ENCODE data around the gene TMC5.

Gene TMC5

DNA sequence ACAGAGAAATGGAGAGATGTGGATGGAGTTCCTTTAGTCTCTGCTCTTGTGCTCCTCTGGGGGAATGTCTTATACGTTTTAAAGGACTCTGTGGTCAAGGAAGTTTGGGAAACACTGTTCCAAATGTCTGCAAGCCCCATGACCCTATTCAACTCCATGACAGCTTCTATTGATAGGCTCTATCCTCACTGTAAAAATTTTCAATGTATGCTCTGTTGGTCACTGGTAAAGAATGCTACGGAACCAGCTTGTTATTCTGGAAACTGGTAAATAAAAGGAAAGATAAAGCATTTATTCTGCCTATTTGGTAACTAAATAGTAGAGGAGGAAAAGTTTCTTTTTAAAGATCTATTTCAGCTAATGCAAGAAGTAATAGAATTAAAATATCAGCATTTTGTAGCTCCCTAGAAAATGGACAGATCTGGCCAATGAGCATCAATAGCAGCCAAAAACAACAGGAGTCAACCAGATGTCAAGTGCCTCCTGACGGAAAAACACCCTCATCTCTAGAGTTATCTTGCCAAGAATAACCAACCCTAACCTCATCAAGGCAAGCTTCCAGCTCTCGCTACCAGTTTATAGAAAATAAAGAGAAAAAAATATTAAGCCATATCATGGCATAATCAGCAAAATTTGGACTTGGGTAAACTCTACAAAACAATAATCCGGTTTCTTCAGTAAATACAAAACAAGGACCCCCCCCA is 88.1 kb downstream of the TMC5 start:
- no peak overlapping the region for H3K27ac ChIP-seq
- TF ChIP-seq, protein P1, sequence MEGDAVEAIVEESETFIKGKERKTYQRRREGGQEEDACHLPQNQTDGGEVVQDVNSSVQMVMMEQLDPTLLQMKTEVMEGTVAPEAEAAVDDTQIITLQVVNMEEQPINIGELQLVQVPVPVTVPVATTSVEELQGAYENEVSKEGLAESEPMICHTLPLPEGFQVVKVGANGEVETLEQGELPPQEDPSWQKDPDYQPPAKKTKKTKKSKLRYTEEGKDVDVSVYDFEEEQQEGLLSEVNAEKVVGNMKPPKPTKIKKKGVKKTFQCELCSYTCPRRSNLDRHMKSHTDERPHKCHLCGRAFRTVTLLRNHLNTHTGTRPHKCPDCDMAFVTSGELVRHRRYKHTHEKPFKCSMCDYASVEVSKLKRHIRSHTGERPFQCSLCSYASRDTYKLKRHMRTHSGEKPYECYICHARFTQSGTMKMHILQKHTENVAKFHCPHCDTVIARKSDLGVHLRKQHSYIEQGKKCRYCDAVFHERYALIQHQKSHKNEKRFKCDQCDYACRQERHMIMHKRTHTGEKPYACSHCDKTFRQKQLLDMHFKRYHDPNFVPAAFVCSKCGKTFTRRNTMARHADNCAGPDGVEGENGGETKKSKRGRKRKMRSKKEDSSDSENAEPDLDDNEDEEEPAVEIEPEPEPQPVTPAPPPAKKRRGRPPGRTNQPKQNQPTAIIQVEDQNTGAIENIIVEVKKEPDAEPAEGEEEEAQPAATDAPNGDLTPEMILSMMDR (IDR thresholded peaks at IDR 0.05) = no peak
- no peak for DNase-seq (ENCODE audit: low spot score)
- H3K4me3 ChIP-seq = no peak overlapping the region

DNA sequence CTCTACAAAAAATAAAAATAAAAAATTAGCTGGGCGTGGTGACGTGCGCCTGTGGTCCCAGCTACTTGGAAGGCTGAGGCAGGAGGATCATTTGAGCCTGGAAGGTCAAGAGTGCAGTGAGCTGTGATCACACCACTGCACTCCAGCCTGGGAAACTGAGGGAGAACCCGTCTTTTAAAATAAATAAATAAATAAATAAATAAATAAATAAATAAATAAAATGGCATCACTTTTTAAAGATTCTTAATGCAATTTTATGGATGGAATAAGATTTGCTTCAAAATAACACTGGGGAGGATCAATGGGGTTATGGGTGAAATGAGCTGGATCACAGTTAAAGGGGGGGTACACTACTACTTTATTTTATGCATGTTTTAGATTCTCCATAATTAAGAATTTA is 89.3 kb downstream of the TMC5 start:
- H3K27ac ChIP-seq = no peak overlapping the region
- TF ChIP-seq, protein P1 (IDR thresholded peaks at IDR 0.05) = no peak
- no peak overlapping the region for H3K4me3 ChIP-seq
- no peak for DNase-seq (ENCODE audit: low spot score)

DNA sequence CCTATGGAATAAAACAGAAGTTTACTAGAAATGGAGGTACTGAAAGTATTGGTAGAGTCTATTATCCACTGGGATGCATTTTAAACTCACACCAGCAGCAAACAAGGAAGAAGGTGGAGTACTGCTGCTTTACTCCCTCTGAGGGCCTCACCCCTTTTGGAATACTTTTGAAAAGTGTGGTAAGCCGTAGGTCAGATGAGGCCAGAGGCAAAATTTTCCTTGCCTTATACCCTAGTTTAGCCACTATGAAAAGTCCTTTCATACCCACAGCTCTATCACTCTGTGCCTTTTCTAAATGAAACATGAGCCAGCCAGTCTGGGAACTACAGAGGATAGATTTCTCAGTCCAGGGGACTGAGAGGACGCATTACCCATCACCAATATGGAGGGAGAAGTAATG is 90.2 kb downstream of the TMC5 start:
- H3K27ac ChIP-seq = no peak overlapping the region
- H3K4me3 ChIP-seq = no peak overlapping the region
- no peak for DNase-seq (ENCODE audit: low spot score)
- TF ChIP-seq, protein P1 (IDR thresholded peaks at IDR 0.05) = no peak

DNA sequence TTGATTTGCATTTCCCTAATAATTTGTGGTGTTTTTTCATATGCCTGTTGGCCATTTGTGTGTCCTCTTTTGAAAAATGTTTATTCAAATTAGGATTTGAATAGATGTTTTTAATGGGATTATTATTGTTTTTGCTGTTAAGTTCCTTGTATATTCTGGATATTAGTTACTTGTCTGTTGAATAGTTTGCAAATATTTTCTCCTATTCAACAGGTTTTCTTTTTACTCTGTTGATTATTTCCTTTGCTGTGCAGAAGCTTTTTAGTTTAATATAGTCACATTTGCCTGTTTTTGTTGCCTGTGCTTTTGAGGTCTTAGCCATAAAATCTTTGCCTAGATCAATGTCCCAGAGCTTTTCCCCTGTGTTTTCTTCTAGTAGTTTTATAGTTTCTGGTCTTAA is 94.6 kb downstream of the TMC5 start:
- Histone ChIP-seq H3K4me3 (no peak overlapping the region), H3K27ac (no peak overlapping the region)
- TF ChIP-seq, protein P1 (IDR thresholded peaks at IDR 0.05) = no peak
- no peak for DNase-seq (ENCODE audit: low spot score)

DNA sequence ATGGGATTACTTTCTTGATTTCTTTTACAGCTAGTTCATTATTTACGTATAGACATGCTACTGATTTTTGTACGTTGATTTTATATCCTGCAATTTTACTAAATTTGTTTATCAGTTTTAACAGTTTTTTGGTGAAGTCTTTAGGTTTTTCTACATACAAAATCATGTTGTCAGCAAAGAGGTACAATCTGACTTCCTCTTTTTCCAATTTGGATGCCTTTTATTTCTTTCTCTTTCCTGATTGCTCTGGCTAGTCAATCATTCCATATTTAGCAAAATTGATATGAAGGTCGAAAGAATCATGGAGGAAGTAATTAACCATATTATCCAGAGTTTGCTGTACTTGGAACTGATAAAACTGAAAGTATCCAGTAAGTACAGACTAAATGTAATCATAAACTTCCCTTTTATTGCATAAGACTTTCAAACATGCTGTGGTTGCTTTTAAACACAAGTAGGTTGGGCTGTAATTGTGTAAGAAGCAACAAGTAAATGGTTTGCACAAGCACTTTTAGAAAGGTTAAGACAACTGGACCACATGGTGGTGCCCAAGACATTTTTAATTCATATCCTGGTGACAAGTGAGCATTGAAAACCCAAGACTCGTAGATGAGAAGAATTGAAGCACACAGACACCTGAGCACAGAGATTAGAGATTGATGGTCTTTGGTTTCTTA is 95.8 kb downstream of the TMC5 start:
- DNase-seq (ENCODE audit: low spot score) = no peak
- Histone ChIP-seq H3K27ac (no peak overlapping the region), H3K4me3 (no peak overlapping the region)
- TF ChIP-seq, protein P1 (IDR thresholded peaks at IDR 0.05) = no peak

DNA sequence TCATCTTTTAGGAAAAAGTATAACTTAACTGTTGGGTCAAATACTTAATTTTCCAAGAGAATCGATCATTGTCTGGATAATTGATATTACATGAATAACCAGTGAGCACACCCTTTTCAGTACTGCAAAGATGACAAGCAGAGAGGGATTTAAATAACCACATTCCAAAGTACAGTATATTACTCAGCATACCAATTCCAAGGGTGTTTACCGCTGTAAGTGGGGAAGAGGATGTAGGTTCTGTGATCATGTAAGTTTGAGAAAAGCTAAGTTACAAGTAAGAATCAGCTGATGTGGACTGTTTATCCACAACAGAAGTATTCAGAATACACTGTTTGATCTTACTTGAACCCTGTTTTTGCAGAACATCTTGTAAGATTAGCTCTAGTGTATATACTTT is 98.1 kb downstream of the TMC5 start:
- Histone ChIP-seq H3K27ac (no peak overlapping the region), H3K4me3 (no peak overlapping the region)
- DNase-seq (ENCODE audit: low spot score) = no peak
- TF ChIP-seq, protein P1 (IDR thresholded peaks at IDR 0.05) = no peak

Data from coronary artery (tissue), 2 donors.